COR-L47 (cell line): ENCODE measurements around the gene CLGN.

ENCODE experiments used
- DNase-seq: peaks from one replicate; lab custom pipeline; 2025; lab: John Stamatoyannopoulos, UW

CLGN gene

DNA sequence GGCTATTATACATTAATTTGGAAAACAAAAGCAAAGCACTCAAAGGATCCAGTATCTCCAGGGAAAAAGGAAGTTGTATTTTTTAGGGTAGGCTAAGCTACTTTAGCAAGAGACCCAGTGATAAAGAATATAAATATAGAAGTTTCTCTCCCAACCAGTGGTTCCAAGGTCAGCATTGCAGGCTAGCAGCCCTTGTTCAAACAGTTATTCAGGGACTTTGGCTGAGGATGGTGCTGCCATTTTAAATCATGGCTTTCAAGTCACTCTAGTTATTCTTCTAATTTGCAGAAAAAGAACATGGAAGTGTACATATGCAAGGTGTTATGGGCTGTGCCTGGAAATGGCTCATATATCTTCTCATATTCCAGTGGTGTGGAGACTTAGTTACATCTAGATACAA, 44.7 kb downstream of the CLGN start:
- DNase-seq, result no peak

DNA sequence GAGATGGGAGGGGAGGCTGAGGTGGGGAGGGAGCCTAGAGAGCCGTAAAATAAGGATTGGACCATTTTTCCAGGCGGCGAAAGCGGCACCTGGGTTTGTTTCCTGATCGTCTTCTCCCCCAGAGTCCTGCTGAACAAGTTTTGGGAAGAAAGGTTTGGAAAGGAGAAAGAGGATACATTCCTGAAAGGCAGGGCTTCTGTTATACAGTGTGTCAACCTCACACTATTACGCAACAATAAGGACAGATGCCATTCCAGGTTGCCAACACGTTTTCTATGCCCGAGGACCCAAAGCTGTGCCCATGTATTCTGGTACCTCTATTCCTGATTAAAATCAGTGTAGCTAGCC, 53.3 kb downstream of the CLGN start:
- no peak for DNase-seq

DNA sequence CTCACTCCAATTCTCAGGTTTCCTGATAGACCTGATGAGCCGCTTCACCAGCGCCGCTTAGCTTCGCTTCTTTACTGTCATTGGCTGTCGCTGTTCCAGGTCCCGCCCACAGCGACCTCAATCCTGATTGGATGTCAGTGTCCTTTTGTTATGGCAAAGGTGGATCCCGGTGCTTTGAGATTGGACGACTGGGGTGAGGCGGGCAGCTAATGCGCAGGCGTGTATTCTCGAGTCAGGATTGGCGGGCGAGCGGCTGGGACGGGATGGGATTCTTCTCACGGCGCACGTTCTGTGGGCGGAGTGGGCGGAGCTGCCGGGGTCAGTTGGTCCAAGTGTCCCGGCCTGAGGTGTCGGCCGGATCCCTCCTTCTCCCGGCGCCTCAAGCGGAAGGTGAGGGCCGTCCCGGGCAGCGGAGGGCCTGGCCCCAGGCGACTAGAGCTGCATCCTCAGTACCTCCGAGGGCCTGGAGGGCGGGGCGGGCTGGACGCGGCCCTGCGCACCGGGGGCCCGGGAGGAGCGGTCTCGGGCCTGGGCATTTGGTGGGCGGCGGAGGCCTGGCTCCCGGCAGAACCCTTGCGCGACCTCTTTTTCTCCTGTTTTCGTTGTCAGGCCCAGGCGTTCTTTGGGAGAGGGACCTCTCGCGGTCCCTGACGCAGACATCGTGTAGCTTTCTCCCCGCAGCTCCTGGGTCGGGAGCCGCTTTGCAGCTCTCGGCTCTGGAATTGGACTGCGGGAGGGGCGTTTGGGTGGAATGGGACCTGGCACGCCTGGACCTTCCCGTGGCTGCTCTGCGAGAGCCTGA, 53.9 kb downstream of the CLGN start, which contains the start of gene SCOC:
Gene SCOC (plus strand): TSS at position 319 of the 802 bp plus-strand sequence. CDS start 5,525 bp downstream, outside the sequence.
- peak; percentile 99 for DNase-seq

DNA sequence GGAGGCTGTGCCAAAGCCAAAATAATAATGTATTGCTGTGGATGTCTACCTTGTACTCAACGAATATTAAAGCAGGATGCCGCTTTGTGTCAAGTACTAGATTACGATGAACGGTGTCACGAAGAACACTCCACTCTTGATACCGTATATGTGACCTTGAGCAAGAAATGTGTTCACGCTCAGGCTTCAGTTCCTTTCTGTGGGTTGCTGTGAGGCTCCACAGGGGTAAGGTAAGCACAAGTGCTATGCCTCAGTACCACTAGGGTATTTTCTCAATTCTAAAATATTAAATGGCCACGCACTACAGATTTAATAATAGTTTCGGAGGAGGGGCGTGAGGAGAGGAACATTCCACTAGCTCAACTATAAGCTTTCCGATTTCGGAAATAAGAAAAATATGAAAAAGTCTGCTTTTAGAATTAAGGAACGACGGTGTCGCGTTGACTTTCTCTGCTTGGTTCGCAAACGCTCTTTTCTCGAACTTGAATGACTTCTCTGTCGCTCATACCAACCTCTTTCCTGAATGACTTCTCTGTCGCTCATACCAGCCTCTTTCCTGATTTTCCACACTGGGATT, 54.6 kb downstream of the CLGN start:
- peak; percentile 12 for DNase-seq

DNA sequence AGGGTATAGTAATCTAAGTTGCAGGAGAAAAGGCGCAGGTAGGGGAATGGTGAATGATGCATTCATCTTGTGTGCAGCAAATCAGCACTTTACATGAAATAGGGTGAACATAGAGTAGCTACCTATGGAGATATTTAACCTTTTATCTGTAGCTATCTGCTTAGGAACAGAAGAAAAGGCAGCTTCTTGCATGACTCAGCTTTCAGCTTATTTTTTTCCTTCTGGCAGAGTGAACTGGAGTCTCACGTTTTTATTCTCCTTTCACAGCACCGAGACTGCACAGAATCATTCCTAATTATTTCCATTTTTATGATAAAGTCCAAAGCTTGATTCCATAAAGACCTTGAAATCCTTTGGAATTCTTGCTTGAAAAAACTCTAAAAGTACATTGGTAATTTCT, 58.8 kb downstream of the CLGN start:
- DNase-seq, result no peak

DNA sequence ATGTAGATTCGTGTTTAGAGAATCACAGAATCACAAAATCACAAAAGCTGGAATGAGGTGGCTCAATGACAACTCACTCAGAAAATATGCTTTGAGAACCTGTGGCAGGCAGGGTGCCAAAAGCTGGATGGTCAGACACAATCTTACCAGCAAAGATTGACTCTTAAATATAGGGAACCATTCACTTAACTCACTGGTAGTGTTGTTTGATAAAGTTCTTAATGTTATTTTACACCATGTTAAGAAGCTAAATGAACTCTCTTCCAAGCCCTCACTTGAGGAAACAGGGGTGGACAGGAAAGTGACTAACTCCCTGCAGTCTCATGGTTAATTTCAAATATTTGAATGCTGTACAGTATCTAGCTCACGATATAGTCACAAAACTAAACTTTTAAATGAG, 59.7 kb downstream of the CLGN start:
- no peak for DNase-seq

DNA sequence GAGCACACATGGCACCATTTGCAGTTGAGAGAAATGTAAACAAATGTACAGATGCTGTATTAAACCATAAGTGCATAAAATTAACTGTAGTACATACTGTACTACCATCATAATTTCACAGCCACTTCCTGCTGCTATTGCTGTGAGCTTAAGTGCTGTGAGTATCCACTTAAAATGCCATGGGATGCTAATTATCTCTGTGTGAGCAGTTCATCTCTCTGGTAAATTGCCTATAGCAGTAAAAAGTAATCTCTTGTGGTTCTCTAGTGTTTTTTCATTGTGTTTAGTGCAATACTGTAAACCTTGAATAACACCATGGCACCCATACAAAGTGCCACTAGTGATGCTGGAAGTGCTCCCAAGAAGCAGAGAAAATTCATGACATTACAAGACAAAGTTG, 63.9 kb downstream of the CLGN start:
- DNase-seq, result peak; percentile 55

DNA sequence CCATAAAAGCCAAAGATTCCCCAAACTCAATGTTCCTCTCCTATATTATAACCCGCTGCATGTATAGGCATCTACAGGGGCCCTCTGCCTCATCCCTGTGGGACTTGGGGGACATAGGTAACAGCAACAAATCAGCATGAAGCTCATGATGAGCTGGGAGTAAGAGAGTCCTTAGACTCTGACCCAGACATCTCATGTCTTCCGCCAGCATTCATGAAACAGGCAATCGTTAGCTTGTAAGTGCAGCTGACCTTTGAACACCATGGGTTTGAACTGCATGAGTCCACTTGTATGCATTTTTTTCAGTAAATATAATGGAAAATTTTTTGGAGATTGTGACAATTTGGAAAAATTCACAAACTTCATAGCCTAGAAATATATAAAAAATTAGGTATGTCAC, 64.4 kb downstream of the CLGN start:
- no peak for DNase-seq

DNA sequence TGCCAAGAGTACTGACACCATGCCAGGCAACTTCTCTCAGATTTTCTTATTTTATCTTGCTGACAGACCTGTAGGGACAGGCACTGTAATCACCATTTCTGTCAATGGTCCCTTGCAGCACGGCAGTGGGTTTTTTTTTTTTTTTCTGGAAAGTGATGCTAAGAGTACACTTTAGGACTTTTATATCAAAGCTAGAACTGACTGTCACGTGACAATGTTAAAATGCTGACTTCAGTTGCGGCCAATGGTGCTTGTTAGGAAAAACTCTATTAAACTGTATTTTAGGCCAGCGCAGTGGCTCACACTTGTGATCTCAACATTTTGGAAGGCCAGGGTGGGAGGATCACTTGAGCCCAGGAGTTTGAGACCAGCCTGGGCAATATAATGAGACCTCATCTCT, 66.3 kb downstream of the CLGN start:
- no peak for DNase-seq

DNA sequence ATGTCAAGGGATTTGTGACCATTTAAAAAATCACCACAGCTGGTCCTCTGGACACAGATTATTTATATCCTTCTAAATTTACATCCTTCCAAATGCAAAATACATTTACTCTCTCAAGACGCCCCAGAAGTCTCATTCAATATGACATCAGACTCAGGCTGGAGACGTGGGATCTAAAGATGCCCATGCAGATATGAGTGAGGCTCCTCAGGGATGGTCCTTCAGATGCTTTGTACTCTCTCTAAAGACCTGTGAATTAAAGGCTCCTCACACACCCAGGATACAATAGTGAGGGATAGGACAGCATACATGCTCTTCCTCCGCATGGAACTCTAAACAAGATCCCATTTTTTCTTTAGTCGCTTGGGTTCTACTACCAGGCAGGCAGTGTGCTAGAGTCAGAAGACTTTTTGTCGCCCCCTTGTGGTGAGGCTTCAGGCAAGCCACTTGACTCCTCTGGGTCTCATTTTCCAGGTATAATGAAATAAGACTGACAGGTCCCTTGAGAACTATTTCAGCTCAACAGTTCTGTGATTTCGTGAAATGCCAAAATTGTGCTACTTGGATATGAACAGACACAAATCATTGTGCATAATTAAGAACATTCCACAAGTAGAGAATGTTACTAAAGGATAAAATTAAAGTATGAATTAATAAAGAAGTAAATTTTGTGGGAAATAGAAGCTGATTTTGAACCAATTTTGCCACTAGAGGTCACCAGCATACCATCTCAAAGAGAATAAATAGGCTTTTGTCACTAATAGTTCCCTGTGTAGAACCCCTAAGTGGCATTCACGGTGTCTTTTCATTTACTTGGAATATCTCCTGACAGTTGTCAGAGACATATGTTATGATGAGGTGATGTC, 67.7 kb downstream of the CLGN start:
- peak; percentile 92 for DNase-seq

DNA sequence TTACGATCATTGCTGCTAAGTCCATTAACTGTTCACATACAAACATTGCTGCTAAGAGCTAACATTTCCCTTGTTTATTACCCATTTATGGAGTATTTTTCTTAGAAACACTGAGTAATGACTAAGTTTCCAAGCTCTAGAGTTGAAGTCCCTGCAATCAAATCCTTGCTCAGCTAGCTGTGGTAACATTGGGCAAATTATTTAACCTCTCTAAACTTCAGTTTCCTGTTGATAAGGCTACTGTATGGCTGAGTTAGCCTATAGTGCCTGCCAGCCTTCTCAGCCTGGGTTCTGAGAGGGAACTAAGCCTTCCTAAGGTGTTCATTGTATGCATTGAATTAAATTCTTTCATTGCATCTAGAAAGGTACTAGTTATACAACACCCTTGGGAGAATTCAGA, 69.2 kb downstream of the CLGN start:
- no peak for DNase-seq

DNA sequence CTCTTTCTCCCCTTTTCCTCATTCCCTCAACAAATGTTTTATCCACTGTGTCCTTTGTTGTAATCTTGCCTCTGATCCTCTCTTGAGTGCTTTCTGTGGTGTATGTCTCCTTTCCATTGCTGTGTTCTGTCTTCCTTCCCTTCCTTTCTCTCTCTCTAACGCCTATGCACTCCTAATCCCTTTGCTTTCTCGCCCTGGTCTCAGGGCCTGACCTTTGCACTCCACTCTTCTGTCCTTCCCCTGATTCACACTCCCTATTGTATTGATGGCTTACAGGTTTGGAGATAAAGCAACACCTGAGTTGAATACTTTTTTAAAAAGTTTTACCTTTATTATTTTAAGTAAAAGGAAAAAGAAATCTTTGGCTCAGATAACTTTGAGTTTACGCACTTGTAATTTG, 69.6 kb downstream of the CLGN start:
- no peak for DNase-seq

DNA sequence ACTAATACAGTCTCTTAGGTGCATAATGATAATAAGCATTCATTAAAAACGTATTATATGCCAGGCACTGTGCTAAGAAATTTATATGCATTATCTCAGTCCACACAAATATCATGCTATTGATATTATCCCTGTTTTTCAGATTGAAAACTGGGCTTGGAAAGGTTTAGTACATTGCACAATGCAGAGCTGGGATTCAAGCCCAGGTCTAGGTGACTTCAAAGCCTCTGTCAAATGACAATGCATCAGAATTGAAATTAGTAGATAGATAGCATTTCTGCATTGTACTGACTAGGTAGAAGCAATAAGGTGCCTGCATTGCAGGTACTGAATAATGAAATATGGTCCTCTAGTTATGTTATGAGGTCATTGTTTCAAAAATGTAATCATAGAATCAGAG, 72.2 kb downstream of the CLGN start:
- DNase-seq, result no peak

DNA sequence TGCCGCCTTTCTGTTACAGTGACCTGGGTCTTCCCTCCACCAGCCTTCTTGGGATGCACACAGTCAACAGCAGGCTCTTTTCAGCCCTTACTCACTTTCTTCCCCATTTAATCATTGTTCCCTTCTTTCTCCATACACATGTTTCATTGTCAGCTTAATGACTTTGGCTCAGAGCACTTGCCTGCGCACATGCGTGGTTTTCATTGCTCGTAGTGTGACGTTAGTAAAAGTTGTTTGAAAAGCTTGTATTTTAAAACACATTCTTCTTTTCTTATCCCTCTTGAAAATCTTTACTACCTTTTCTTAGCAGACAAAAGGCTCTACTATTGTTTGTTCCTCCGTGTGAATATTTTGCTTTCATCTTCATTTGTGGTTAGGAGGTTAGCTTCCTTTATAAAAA, 73.7 kb downstream of the CLGN start:
- no peak for DNase-seq

DNA sequence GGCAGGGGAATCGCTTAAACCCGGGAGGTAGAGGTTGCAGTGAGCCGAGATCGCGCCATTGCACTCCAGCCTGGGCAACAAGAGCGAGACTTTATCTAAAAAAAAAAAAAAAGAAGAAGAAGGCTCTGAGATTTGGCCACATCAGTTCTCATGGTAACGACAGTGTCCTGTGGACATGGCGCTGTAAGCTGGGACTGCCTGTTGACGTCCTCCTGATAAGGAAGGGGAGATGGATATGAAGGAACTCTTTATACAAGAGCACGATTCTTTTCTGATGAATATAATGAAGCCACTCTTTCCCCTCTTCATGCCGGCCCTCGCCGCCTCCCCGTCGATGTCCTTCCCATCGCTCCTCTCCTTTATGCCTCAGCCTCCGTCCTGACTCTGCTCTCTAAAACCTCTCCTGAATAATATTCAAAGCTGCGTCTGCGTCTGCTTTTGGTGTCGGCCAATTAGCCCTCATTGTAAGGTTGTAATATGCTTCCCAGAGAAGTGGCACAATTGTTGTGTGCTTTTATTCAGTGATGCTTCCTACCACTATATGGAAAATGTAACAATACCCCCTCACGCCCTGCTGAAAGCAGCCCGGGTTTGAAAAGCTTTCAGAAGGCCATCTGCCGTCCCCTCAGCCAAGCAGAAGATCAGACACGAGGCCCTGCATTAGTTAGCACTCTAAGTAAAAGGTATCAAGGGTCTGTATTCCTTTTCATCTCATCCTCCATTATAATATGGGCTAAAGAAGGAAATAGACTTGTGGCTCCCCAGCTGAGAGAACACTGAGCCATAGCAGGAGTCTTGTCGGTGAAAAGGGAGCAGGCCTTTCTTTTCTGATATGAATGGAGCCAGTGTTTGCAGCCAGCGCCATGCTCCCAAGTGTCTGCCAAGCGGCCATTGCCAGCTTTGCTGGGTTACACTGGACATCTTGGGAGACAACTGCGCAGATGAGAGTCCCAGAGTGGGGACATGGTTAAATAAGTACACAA, 76.1 kb downstream of the CLGN start:
- no peak for DNase-seq

DNA sequence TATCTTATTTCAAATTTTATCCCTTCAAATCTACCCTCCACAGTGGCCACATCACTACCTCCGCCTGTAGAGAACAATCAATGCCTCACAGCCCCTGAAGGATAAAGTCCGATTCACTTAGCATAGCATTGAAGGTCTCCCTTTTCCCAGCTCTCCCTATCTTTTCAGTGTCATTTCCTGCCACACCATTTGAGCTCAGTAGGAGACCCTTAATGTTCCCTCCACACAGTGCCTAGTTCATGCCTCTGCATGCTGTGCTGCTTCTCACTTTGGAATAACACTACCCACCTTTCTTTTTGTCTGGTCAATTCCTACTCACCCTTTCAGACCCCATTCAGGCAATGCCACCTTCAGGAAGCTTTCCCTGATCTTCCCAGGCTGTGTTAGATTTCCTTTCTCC, 77.6 kb downstream of the CLGN start:
- DNase-seq, result no peak

DNA sequence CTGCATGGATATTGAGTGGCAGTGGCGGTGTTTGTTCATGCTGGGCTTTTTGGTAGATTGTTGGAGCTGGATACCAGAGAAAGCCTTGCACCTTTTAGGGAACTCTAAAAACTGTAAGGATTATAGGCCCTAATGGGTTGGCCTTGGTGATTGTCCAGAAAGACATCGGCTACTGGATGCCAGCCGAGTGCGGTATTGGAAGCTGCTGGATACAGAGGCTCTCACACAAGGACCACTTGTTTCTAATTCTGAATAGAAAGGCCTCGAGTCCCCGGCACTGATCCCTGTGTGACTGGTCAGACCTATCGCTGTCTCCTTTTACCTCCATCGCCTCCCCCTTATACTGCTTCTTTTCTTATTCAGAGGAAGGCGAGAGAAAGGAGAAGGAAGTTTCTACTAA, 81.3 kb downstream of the CLGN start:
- DNase-seq, result no peak

DNA sequence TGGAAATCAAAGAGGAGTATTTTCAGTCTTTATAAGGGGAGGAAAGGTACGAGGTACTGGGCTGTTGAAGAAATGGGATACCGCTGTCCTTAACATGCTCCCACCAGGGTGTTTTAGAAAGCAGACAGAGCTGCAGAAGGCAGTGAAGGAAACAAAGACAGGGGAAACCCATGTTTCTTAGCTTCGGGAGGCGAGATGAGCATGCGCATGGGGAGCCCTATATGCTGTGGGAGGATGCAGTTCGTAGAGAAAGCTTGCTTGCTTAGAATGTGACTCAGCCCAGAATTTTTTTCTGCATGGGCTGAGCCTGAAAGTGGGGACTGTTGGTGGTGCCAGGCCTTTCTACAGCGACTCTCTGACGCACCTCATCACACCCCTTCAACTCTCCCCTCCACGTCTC, 82.8 kb downstream of the CLGN start:
- no peak for DNase-seq

DNA sequence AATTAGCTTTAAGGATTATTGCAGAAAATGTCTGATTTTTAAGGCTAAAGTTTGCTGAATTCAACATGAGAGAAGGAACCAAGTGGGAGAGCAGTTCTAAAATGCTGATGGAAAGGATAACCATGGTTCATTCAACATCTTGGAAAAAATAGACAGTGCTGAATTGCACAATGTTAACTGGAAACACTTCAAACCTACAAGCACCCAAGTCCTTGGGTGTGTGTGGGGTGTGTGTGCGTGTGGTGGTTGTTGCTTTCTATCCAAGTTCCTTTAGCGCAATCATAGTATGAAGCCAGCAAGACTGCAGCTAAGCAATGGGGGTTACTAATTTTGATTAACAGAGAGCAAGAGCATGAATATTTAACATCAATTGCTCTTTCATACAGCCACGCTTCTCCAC, 83.3 kb downstream of the CLGN start:
- no peak for DNase-seq

DNA sequence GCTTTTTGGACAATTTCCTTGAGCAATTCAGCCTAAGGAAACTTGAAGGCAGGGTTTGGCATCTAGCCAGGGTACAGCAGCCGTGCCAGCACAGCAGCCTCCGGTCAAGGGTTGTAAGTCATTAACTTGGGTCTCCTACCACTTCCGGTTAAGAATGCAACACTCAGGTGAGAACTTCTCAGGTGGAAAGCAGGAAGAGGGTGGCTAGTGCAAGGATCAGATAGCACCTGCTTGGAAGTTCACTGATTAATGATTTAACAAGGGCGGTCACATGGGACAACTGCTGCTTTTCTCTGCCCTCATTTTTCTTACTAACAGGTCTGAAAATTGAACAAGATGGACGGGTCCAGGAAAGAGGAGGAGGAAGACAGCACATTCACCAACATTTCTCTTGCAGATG, 84.1 kb downstream of the CLGN start:
- no peak for DNase-seq

DNA sequence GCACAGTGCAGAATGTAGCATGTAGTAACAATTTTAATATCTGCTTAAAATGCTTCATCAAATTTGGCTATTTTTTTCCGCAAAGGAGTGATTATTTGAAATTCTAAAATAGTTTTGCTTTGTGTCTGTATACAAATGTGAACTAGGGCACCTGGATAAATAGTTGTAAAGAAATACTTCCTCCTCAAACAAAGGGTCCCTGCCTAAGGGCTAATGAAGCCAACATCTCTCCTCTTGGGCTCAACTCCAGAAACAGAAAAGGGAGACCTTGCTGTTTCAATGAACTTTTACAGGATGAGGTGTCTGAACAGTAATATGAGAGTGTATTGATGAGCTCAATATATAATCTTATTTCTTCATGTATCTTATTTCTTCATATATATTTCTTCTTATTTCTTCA, 84.8 kb downstream of the CLGN start:
- DNase-seq, result no peak
